Left lobe of liver (tissue), 2 donors: ENCODE measurements around the gene GRAP. TPM values are rescaled to one million over a fixed set of nuclear protein-coding genes. Genes with fewer than 3 reads are reported as not detected.

Experiments used
- ATAC-seq: fragments of 200-7000 bp; cut with Tn5 transposase; one replicate; pipeline ENCODE4 v1.9.1; 2020; ENCODE audit warnings: mild to moderate bottlenecking, moderate library complexity
- DNase-seq: peaks from one replicate; pipeline ENCODE4 v3.0.0-alpha.2; 2020; ENCODE audit warnings: low spot score
- total RNA-seq: library from RNA; stranded (reverse); gene quantifications from one replicate; pipeline ENCODE4 v1.2.1, GENCODE V29; 2021
- donor health status: DM: no; HTN: no; CAD: no; lungs with moderate emphysema.
- donor health status: DM: no; HTN: yes; CAD: no.

Gene GRAP
- total RNA-seq, 1 donor from 2014 or later, result 4.0 TPM

GRCh38 chr17:18987230-18987610 lies 59.5 kb downstream of the GRAP start:
- DNase-seq, result no peak
- no peak for ATAC-seq

- no peak for ATAC-seq
- DNase-seq, result no peak
These were observed 60.1 kb downstream of the GRAP start for GRCh38 chr17:18986541-18987229.

DNA sequence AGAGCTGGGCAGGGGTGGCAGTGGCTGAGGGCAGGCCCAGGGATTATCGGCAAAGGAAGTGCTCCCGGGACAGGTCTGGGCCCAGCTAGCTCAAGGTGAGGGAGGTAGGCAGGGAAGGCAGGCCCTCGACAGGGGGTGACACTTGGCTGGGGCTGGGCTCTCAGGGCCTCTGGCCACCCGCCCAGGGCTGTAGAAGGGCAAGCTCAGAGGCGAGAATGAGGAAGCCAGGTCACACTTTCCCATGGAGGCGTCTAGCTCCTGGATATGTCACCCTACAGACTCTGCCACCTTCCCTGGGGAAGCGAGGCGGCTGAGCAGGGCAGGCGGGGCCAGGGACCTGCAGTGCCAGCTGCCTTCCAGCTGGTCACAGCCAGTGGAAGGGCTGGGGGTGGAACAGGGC lies 61.3 kb downstream of the GRAP start:
- no peak for DNase-seq
- ATAC-seq, result no peak

DNA sequence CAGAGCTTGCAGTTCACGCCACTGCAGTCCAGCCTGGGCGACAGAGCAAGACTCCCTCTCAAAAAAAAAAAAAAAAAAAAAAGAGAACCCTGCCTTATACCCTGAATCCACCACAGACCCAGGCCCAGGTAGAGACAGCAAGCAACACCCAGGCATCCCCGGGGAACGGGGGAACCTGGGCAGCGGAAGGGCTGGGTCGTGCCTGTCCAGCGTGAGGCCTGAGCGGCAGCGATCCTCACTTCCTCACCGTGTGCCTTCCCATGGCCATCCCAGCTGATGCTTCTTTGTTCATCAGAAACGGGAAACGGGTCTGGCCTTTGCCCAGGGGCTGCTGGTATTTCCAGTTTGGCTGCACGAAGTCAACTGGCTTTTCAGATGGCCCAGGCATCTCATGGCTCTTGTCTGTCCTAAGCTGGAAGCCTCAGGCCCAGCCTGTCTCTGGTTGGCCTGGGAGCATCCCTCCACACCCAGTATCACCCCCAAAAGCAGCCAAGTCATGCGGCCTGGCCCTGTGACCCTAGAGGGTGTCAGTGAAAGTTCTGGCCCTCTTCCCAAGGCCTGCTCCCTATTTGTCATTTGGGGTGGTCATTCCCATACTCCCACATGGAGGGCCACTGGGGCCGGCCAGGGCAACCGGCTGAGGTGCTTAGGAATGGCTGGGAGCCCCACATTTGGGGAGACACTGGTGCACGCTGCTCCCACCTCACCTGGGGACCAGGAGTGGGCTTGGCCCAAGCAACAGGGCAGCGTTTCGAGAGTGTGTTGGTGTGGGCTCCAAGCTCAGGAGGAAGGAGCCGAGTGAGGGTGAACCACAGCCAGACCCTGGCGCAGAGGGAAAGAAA lies 62.3 kb downstream of the GRAP start:
- no peak for ATAC-seq
- DNase-seq, result no peak

DNA sequence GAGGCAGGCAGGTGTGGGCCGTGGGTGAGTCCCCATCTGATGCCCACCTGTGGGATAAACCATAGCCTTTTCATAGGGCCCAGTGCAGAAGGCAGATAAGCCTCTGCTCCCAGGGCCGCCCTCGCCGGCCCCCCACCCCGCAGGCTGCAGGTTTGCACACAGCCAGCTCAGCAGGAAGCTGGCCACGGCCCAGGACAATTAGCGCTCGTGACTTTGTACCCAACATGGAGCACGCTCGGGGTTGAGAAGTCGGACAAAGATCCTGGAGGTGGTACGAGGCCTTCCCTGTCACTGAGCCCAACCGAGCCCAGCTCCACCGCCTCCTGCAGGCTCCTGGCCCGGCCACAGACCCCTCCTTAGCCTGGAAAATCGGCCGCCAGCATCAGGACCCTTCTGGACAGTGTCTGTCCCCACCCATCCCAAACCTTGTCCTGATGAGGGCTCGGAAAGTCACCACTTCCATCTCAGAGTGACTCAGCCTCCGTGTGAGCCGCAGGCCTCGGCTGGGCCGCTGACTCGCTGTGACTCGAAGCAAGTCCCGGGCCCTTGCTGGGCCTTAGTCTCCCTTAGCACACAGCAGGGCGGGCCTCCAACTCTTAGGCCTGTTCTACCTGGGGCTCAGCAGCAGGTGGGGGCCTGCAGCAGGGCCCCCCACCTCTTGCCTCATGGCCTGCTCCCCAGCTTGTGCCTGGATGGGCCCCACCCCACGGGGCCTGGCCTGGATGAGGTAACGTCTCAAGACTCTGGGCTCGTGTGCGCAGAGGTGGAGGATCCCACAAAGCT lies 64.9 kb downstream of the GRAP start:
- DNase-seq (peak; percentile 85), ATAC-seq (peak; percentile 76)

DNA sequence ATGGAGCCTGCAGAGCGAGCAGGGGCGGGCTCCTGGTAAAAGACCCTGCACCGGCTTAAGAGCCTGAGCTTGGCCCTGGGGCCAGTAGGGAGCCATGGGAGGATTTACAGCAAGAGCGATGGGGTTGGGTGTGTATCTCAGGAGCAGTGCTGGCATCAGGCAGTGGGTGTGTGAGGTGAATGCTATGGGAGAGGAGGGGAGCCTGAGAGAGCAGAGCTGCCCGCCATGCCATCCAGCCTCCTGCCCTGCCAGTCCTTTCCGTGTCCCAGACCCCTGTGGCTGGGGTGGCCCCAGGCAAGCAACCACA lies 65.5 kb downstream of the GRAP start:
- DNase-seq (no peak), ATAC-seq (no peak)

DNA sequence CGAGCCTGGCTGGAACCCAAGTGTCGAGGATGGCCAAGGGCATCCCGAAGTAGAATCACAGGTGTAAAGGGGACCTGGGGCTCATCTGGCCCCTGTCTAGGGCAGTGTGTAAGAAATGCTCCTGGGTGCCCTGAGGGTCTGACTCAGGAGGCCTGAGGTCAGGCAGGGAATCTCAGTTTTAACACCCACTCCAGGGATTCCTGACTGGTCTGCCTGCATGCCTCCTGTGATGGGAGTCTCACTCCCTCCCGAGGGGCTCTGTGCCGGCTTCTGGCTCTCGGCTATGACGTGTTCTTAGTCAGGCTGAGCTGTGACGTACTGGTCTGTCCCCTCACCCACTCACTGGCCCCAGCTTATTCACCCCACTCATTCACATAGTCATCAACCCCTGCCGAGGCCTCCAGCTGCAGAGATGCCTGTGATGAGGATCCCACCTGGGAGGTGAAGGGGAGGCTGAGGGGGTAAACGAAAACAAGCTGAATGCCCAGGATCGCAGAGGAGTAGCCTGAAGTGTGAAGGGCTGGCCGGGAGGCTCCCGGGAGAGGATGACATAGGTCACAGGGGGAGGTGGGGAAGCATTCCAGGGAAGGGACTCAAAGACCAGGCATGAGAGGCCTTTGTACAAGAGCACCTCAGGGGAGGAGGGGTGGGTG lies 65.9 kb downstream of the GRAP start:
- ATAC-seq, result no peak
- no peak for DNase-seq

- ATAC-seq, result no peak
- no peak for DNase-seq
These were observed 68.1 kb downstream of the GRAP start for GRCh38 chr17:18978655-18979054.

DNA sequence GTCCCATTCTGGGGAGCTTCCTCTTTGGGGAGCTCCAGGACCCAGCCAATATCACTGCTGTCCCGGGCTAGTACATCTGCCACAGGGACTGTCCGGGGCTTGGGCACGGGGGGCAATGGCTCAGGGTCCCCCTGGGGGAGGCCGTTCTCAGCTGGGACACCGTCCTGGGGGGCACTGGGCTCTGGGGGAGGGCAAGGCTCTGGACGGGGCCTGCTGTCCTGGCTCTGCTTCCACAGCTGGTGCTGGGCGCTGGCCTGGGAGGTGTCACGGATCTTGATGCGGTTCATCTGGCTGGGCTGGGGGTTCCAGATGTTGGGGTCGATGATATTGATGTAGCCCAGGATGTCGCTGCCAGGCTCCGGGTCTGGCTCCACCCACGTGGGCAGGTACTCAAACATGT lies 68.7 kb downstream of the GRAP start:
- DNase-seq, result no peak

DNA sequence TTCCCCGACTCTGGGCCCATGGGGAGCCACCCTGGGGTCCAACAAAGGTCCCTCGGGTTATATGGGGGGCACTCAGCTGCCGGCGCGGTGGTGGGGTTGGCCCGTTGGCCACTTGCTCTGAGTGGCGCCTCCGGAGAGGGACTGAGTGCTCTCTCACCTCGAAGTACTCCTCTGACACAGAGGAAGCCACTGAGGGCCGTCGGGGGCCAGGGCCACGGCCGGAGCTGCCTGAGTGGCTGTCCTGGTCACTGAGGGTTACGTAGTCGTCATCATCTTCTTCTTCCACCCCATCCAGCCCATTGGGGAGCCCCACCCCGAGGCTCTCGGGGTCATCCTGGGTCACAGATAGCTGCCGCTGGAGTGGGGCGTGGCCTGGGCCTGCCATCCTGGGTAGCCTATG lies 69.1 kb downstream of the GRAP start:
- no peak for ATAC-seq
- no peak for DNase-seq

More for the DNA sequence above, 68.7 kb downstream of the GRAP start:
- ATAC-seq, result no peak

- ATAC-seq (no peak), DNase-seq (no peak)
These were observed 69.7 kb downstream of the GRAP start for GRCh38 chr17:18977021-18977420.

DNA sequence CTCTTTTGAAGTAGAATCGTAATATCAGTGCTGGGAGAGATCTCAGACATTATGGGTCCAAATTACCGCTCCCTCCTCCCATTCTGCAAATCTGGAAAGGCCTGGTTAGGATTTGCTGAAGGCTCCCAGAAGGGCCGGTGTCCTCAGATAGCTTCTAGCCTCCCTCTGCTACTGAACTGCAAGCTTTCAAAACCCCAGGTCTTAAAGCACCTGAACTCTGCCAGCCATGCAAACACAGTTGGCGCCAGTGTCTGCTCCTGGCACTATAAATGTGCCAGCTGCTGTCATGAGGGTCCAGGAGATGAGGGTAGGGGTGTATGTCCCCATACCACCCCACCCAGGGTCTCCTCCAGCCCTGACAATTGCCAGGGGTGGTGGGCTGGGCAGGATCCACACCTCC lies 70.6 kb downstream of the GRAP start:
- ATAC-seq (peak; percentile 78), DNase-seq (no peak)

- DNase-seq (no peak), ATAC-seq (no peak)
These were observed 71.2 kb downstream of the GRAP start for GRCh38 chr17:18975597-18975996.

DNA sequence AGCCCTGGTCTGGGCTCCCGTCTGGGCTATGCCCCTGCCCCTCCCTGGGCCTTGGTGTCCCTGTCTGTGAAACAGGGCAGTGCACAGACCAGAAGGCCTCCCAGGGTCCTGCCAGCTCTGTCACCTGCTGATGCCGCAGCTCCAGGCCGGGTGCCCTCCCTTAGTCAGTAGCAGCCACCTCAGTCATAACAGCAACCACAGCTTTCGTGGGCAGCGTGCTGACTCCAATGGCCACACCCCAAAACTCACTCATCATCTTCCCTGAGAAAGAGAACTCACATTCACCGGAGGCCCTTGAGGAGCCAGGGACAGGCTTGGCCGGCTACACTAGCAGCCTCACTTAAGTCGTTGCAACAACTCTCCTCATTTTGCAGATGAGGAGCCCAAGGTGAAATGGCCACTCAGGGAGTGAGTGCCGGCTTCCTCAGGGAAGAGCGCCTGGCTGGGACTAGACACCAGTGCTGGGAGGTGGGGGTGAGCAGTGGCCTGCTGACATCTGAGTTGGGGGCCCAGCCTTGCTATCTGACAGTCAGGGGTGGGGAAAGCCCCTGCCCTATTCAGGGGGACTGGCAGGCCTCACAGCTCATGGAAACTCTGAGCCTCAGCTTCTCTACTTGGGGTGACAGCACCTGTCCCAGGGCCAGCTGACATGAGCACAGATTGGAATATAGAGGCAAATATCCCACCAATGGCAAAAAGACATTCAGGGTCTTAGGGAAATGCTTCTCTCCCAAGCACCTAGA lies 72.2 kb downstream of the GRAP start:
- ATAC-seq (no peak), DNase-seq (no peak)

- no peak for DNase-seq
- ATAC-seq, result no peak
These were observed 75.0 kb downstream of the GRAP start for GRCh38 chr17:18971801-18972200.

Other genes with a start within 250 kb of the GRAP start
- gene PRPSAP2, start 188.8 kb downstream of the GRAP start, total RNA-seq, result 15.6 TPM
- gene SLC5A10, start 94.8 kb downstream of the GRAP start, total RNA-seq, result not detected
- gene FAM83G, start 42.2 kb downstream of the GRAP start, total RNA-seq, result 11.7 TPM
- 3.0 TPM for gene GRAPL, start 80.6 kb upstream of the GRAP start, total RNA-seq
- 13.1 TPM for gene EPN2, start 190.4 kb upstream of the GRAP start, total RNA-seq